NOMO-1 (cell line): Measurements from ENCODE around the gene PI4KB.

ENCODE experiments used
- DNase-seq, 2 experiments: peaks; one replicate each; lab custom pipeline; 2025; ENCODE audit not compliant: unreplicated experiment in 2 of 2; lab: John Stamatoyannopoulos, UW

PI4KB gene

DNA sequence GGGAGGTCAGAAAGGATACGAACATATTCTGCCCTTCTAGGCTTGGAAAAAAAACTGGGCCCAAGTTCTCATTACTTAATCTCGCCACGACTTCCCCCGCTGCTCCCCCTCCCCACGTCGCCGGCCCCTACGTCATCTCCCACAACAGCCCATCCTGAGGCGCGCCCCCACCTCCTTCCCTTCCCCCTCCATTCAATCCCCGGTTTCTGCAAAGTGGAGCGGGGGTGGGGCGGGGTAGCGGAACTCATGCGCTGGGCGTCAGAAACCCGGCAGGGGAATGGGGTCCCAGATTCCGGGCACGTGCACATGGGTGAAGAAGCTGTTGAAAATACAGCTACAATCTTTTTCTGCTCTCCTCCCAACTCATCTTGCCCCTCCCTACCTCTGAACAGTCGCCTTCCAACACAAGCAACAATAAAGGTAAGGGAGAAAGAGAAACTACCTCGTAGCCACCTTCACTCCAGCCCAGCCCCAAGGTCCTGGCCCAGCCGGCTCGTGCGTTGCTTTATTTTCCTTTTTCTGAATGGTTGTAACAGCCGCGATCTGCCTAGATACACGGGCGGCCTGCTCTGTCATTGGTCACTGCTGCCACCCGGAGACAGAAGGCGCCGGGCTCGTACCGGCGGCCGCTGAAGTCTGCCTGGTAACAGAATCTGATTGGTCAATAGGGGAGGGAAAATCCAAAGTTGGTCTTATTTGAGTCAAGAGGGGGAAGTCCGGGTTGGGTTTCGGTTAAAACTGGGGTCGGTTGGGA, 19.7 kb upstream of the PI4KB start, which contains the start of gene RFX5:
Gene RFX5, minus strand, starts transcription at position 484 of the 754 bp plus-strand sequence. CDS start 932 bp downstream, outside the sequence.
- DNase-seq = peak; percentile 98 to 99

- DNase-seq = no peak
These were observed 19.0 kb upstream of the PI4KB start for GRCh38 chr1:151346082-151346768.

DNA sequence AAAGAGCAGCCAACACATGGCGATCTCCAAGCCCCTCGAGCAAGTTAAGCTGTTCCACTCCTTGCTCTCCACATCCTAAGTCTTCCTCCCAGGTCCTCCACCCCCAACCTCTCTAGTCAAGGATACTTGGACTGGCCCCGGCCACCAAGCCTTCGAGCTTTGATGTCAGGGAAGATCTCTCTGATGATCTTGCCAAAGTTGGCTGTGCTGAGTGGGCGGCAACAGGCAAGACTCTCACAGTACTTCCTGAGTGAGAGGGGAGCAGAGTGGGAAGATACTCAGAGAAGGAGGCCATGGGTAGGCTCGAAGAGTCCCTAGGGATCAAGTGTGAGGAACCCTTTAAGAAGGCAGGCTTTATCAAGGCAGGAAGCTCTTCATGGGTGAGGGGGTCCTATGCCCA, 17.1 kb upstream of the PI4KB start:
- no peak for DNase-seq

- no peak for DNase-seq
These were observed 16.4 kb upstream of the PI4KB start for GRCh38 chr1:151343587-151343986.

DNA sequence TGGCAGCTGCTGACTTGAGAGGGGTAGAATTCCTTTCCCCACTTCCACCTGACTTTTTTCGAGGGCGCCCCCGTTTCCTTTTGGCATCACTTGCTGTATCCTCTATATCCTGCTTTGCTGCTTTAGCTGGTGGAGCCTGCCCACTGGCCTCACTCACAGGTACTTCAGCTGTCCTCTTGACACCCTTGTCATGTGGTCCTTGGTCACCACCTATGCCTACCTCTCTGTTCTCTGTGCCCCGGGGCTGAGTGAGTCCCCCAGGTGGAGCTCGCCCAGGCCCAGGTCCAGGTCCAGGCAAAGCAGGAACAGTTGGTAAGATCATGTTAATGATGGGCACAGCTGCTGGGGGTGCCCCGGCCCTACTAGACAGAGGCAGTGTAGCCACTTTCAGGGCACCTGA, 15.4 kb upstream of the PI4KB start:
- DNase-seq = no peak

GRCh38 chr1:151342021-151342420, 14.8 kb upstream of the PI4KB start:
- DNase-seq = no peak

DNA sequence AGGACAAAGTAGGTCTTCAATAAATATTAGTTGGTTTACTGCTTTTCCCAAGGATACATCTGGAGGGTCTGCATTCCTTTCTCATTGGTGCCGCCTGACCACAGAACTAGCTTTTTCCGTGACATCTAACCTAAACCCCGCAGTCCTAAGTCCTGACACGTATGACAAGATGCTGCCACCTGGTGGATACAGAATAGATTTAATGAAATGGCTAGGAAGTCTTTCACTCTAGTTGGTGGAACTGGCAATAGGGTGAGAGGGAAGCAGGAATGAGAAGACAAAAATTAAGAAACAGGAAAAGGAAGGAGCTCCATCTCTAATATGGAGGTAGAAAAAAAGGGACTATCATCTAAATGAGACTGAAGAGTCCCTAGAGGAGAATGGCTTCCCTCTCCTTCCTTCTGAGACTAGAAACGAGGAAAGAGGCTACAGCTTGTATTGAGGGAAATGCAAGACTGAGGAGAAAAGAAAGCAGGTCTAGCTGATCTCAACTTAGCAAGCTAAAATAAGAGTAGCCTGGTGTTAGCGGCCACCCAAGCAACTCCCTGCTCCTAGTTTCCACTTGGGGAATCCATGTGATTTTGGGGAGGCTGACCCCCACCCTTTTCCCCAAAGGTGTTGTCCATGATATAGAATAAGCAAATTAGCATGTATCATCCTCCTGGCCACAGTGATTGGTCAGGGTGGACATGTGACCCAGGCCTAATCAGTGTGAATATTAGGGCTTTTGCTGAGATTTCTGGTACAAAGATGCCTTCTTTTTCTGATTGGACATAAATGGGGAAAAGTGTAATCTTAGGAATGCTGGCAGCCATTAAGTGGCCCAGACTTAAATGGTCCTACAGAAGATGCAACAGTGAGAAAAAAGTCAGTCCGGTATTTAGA, 13.9 kb upstream of the PI4KB start:
- DNase-seq = peak; percentile 44 to 86

GRCh38 chr1:151336556-151336955, 9.3 kb upstream of the PI4KB start:
- DNase-seq = no peak

- DNase-seq = no peak
These were observed 7.6 kb upstream of the PI4KB start for GRCh38 chr1:151334822-151335221.

- no peak for DNase-seq
These were observed 873 bp upstream of the PI4KB start for GRCh38 chr1:151327903-151328674.

GRCh38 chr1:151326619-151327222, 495 bp downstream of the PI4KB start:
- DNase-seq = peak; percentile 59 to 65

DNA sequence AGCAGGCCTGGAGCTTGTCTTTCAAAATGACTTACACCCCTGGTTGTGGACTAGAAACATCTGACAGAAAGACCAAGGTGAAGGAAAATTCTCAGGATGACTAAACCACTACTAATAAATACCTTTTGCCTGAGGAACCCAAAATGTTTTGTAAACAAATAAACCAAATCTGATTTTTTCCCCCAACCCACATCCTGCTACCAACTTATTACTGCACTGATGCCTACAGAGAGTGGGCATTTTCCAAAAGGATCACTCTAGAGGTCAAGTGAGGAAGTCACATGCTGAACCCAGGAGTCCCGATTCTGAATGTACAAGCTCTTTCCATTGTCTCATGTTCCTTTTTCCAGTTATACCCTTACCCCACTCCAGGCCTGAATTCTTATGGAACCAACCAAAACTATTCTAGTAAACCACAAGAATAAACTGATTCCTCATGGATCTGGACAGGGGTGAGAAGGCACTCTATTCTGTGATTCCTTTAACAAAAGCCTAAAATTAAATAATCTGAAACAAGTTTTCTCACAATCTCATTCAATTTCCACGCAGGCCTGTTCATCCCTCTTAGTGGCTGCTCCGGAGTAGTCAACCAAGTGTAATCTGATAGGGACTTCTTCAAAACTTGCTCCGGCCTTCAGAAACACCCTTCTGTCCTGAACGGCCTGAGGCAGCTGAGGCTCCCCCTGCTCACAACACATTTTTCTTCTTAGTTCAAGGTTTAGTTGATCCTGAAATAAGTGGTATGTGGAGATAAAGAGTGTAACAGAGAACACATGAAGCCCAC, 1.4 kb downstream of the PI4KB start:
- DNase-seq = no peak

DNA sequence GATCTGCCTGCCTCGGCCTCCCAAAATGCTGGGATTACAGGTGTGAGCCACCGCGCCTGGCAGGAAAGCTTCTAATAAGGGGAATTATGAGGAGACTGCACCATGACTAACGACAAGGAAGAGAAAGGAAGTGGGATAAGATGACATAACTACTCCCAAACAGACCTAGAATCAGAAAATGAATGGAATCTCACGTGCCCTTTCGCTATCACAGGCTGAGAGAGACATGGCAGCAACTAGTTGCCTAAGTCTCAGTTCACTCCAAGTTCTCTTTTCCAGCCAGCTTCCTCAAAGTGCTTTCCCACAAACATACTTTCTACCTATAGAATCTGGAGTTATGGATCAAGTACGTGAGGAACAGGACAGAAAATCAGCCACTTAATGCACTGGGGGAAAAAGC, 2.0 kb downstream of the PI4KB start:
- DNase-seq = no peak

- DNase-seq = no peak
These were observed 2.8 kb downstream of the PI4KB start for GRCh38 chr1:151324390-151324930.

- DNase-seq = no peak
These were observed 8.2 kb downstream of the PI4KB start for GRCh38 chr1:151318975-151319374.

GRCh38 chr1:151315565-151316235, 11.5 kb downstream of the PI4KB start:
- DNase-seq = no peak

DNA sequence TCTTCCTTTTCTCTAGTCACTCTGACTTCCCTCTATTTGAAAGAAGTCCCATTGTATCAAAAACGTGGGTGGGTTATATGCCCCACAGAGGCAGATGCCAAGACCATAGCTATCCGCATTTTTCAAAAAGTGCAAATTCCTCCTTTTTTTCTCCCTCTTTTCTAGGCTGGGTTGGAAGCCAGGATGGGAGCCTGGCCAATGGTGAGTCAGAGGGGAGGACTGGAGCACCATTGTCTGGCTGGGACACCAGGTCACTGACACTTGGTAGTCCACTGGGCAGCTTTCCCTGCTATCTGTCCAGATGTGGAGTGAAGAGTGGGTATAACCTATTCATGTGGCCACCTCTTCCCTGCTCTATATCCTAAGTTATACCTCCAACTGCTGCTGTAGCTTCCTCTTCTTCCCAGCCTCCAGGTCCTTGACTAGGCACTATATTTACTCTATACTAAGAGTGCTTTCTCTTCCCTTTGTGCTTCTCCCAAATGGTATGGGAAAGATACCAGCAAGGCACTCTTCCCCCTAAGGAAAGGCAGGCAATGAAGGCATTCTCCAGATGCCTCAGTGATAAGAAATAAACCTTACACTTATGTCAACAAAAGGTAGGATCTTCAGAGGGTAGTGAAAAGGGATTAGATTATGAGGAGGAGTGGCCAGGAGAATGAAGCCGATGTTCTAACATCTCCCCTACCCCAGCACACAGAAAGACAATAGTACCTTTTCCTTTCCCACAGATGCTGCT, 12.9 kb downstream of the PI4KB start:
- no peak for DNase-seq

DNA sequence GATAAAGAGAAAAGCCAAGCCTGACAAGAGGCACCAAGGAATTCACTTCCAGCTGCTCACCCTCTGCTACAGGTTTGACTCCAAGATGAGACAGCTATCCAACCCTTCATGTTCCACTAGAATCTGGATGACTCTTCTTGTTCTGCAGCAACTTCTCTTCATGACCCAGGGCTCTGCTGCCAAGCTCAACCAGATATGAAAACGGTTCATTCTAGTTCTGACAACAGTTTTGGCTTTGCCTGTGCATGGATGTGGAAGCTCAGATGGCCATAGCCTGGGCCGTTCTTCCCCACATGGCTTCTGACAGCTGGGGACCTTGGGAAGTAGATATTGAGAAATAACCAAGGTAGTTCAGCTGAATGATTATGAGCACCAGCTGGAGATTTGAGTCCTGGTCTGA, 13.7 kb downstream of the PI4KB start:
- DNase-seq = no peak
